Neural cell (in vitro differentiated cells): Measurements from ENCODE around the gene ITGB3BP. TPM values are rescaled to one million over a fixed set of nuclear protein-coding genes. Genes with fewer than 3 reads are reported as not detected.

Experiments used
- H2AFZ ChIP-seq: fragments of 200-600, 300-800 bp; sonication (generic), shearing (Covaris generic); 2 replicates; pipeline ENCODE4 v1.6.0; 2014; ENCODE audit warnings: low read depth, mild to moderate bottlenecking, antibody characterized with exemption, low read length, moderate library complexity
- H3F3A ChIP-seq: fragments of 200-600 bp; shearing (Covaris generic); 2 replicates; pipeline ENCODE4 v1.6.1; 2016; ENCODE audit warnings: mild to moderate bottlenecking, moderate library complexity, mixed read lengths, antibody characterized with exemption, low read length; ENCODE audit not compliant: insufficient read depth, poor library complexity, severe bottlenecking
- H3K27ac ChIP-seq: fragments of 200-600, 300-800 bp; sonication (generic), shearing (Covaris generic); 2 replicates; pipeline ENCODE4 v1.5.1; 2014; ENCODE audit warnings: mild to moderate bottlenecking, low read length, moderate library complexity
- H3K27me3 ChIP-seq: fragments of 300-800, 200-600 bp; sonication (generic), shearing (Covaris generic); 2 replicates; pipeline ENCODE4 v1.6.0; 2014; ENCODE audit warnings: mild to moderate bottlenecking, low read depth, low read length, moderate library complexity; ENCODE audit not compliant: insufficient read depth
- H3K36me3 ChIP-seq: fragments of 300-800, 200-600 bp; sonication (generic), shearing (Covaris generic); 2 replicates; pipeline ENCODE4 v1.5.1; 2014; ENCODE audit warnings: mild to moderate bottlenecking, antibody characterized with exemption, low read length, moderate library complexity; ENCODE audit not compliant: insufficient read depth
- H3K4me2 ChIP-seq: fragments of 300-800, 200-600 bp; sonication (generic), shearing (Covaris generic); 2 replicates; pipeline ENCODE4 v1.6.0; 2014; ENCODE audit warnings: mild to moderate bottlenecking, low read length
- H3K4me3 ChIP-seq: fragments of 300-800, 200-600 bp; sonication (generic), shearing (Covaris generic); 2 replicates; pipeline ENCODE4 v1.5.1; 2014; ENCODE audit warnings: mild to moderate bottlenecking, low read length, moderate library complexity
- H3K79me2 ChIP-seq: fragments of 200-600 bp; shearing (Covaris generic); replicated peaks from 2 replicates; pipeline ENCODE4 v1.6.0; 2014; ENCODE audit warnings: mild to moderate bottlenecking, low read length, moderate library complexity; ENCODE audit not compliant: insufficient read depth
- H3K9ac ChIP-seq: fragments of 300-800, 200-600 bp; sonication (generic), shearing (Covaris generic); 2 replicates; pipeline ENCODE4 v1.6.1; 2016; ENCODE audit warnings: mild to moderate bottlenecking, low read length, mixed read lengths
- H3K9me2 ChIP-seq: fragments of 200-600 bp; shearing (Covaris generic); 2 replicates; pipeline ENCODE4 v1.6.1; 2016; ENCODE audit warnings: mild to moderate bottlenecking, low read length, mixed read lengths; ENCODE audit not compliant: insufficient read depth
- H3K9me3 ChIP-seq: fragments of 200-600, 300-800 bp; sonication (generic), shearing (Covaris generic); 2 replicates; pipeline ENCODE4 v1.6.1; 2016; ENCODE audit warnings: mild to moderate bottlenecking, mixed run types, low read length, moderate library complexity, mixed read lengths
- H4K20me1 ChIP-seq: fragments of 200-600 bp; shearing (Covaris generic); 2 replicates; pipeline ENCODE4 v1.6.1; 2016; ENCODE audit warnings: mild to moderate bottlenecking, mixed run types; ENCODE audit not compliant: insufficient read depth
- EP300 ChIP-seq: fragments of 450-650 bp; conservative IDR thresholded peaks from 2 replicates; pipeline ENCODE4 v1.6.1; 2014; ENCODE audit warnings: antibody characterized with exemption, mild to moderate bottlenecking, moderate library complexity; ENCODE audit not compliant: poor library complexity, severe bottlenecking
- EZH2 ChIP-seq: fragments of 200-600, 300-800 bp; shearing (Covaris generic), sonication (generic); IDR thresholded peaks from 2 replicates; pipeline ENCODE4 v1.6.1; 2014; ENCODE audit warnings: antibody characterized with exemption, low read length, borderline replicate concordance, mild to moderate bottlenecking; ENCODE audit not compliant: insufficient read depth, poor library complexity, severe bottlenecking
- MXI1 ChIP-seq: fragments of 450-650 bp; conservative IDR thresholded peaks from 2 replicates; pipeline ENCODE4 v1.6.1; 2014; ENCODE audit warnings: antibody characterized with exemption, mild to moderate bottlenecking; ENCODE audit not compliant: poor library complexity, severe bottlenecking
- POLR2AphosphoS5 ChIP-seq: IDR thresholded peaks from 2 replicates; pipeline ENCODE4 v1.6.1; 2012
- RAD21 ChIP-seq: fragments of 450-650 bp; conservative IDR thresholded peaks from 2 replicates; pipeline ENCODE4 v1.6.1; 2014; ENCODE audit warnings: antibody characterized with exemption, mild to moderate bottlenecking, moderate library complexity
- SMC3 ChIP-seq: fragments of 450-650 bp; conservative IDR thresholded peaks from 2 replicates; pipeline ENCODE4 v1.6.1; 2014; ENCODE audit warnings: antibody characterized with exemption, mild to moderate bottlenecking, moderate library complexity; ENCODE audit not compliant: poor library complexity
- TAF1 ChIP-seq: IDR thresholded peaks from 2 replicates; pipeline ENCODE4 v1.6.1; 2012; ENCODE audit warnings: low read depth
- polyA plus RNA-seq: library from polyadenylated mRNA; depleted of rRNA; stranded (reverse); fragments of >200 nt; gene quantifications from 2 replicates; pipeline ENCODE4 v1.2.3, GENCODE V29; 2014
- TF ChIP-seq, protein P1 (sequence below): IDR thresholded peaks from 2 replicates; pipeline ENCODE4 v1.6.1; 2012; ENCODE audit warnings: borderline replicate concordance
- TF ChIP-seq, protein P2 (sequence below): fragments of 450-650 bp; IDR thresholded peaks from 2 replicates; pipeline ENCODE4 v1.5.1; 2014; ENCODE audit warnings: antibody characterized with exemption, mild to moderate bottlenecking, moderate library complexity; ENCODE audit not compliant: poor library complexity, severe bottlenecking

The ITGB3BP gene
- polyA plus RNA-seq, 1 donor from 2014 or later, result 29.0 TPM

DNA sequence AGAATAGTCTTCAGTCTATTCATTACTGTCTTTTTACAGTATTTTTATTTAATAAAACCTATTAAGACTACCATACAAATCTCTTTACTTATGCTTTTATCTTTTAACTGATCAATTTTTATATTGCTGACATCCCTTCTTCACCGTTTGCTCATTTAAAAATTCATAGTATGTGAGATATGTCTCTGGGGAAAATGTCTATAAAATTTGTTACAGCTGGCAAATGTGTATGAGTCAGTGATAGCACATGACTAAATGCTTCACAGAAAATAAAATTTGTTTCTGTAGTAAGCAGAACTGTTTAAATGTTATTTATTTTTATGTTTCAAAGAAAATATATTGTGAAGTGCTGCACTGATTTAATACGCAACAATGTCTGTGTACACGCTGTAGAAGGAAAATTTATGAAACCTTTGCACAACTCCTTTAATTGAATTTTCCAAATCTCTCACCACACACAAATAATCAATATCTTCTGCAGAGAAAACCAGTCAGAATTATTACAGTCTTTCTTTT, 74.2 kb downstream of the ITGB3BP start:
- Histone ChIP-seq H3K9me3 (no peaks in the 10 kb centered on the region), H3K9me2 (no peaks in the 10 kb centered on the region), H3F3A (no peaks in the 10 kb centered on the region), H3K27ac (no peak overlapping the region), H3K9ac (no peak overlapping the region), H3K4me3 (no peak overlapping the region), H3K79me2 (no peaks in the 10 kb centered on the region), H3K27me3 (no peaks in the 10 kb centered on the region), H2AFZ (no peak overlapping the region), H3K4me2 (no peak overlapping the region), H4K20me1 (no peaks in the 10 kb centered on the region), H3K36me3 (no peaks in the 10 kb centered on the region)
- TF ChIP-seq EZH2 (no peak), MXI1 (no peak), SMC3 (no peak), TAF1 (no peak), EP300 (no peak), RAD21 (no peak), POLR2AphosphoS5 (no peak)
- TF ChIP-seq, protein P1, sequence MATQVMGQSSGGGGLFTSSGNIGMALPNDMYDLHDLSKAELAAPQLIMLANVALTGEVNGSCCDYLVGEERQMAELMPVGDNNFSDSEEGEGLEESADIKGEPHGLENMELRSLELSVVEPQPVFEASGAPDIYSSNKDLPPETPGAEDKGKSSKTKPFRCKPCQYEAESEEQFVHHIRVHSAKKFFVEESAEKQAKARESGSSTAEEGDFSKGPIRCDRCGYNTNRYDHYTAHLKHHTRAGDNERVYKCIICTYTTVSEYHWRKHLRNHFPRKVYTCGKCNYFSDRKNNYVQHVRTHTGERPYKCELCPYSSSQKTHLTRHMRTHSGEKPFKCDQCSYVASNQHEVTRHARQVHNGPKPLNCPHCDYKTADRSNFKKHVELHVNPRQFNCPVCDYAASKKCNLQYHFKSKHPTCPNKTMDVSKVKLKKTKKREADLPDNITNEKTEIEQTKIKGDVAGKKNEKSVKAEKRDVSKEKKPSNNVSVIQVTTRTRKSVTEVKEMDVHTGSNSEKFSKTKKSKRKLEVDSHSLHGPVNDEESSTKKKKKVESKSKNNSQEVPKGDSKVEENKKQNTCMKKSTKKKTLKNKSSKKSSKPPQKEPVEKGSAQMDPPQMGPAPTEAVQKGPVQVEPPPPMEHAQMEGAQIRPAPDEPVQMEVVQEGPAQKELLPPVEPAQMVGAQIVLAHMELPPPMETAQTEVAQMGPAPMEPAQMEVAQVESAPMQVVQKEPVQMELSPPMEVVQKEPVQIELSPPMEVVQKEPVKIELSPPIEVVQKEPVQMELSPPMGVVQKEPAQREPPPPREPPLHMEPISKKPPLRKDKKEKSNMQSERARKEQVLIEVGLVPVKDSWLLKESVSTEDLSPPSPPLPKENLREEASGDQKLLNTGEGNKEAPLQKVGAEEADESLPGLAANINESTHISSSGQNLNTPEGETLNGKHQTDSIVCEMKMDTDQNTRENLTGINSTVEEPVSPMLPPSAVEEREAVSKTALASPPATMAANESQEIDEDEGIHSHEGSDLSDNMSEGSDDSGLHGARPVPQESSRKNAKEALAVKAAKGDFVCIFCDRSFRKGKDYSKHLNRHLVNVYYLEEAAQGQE, result no peak
- TF ChIP-seq, protein P2, sequence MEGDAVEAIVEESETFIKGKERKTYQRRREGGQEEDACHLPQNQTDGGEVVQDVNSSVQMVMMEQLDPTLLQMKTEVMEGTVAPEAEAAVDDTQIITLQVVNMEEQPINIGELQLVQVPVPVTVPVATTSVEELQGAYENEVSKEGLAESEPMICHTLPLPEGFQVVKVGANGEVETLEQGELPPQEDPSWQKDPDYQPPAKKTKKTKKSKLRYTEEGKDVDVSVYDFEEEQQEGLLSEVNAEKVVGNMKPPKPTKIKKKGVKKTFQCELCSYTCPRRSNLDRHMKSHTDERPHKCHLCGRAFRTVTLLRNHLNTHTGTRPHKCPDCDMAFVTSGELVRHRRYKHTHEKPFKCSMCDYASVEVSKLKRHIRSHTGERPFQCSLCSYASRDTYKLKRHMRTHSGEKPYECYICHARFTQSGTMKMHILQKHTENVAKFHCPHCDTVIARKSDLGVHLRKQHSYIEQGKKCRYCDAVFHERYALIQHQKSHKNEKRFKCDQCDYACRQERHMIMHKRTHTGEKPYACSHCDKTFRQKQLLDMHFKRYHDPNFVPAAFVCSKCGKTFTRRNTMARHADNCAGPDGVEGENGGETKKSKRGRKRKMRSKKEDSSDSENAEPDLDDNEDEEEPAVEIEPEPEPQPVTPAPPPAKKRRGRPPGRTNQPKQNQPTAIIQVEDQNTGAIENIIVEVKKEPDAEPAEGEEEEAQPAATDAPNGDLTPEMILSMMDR, result no peak

DNA sequence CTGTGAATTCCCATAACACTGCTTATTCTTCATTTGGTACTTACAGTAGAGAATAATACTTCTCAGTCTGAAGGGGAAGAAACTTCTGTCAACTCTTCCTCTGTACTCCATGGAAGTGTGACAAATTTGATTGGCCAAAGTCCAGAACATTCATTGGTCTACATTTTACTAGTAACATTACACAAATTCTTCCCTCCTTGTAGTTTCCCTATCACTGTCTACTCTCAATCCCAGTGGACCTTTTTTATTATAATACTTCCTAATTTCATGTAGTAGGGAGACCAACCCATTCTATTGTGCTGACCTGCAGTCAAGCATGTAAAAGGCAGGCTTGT, 80.9 kb downstream of the ITGB3BP start:
- H3K36me3 ChIP-seq, result no peaks in the 10 kb centered on the region
- H4K20me1 ChIP-seq, result no peaks in the 10 kb centered on the region
- no peak for TF ChIP-seq SMC3
- TF ChIP-seq POLR2AphosphoS5, result no peak
- no peak for TF ChIP-seq RAD21
- TF ChIP-seq EZH2, result no peak
- TF ChIP-seq, protein P1, result no peak
- TF ChIP-seq EP300, result no peak
- TF ChIP-seq, protein P2, result no peak
- no peak for TF ChIP-seq MXI1
- no peak for TF ChIP-seq TAF1
- H3K9me2 ChIP-seq, result no peaks in the 10 kb centered on the region
- no peaks in the 10 kb centered on the region for H3F3A ChIP-seq
- no peaks in the 10 kb centered on the region for H3K79me2 ChIP-seq
- H3K4me3 ChIP-seq, result no peak overlapping the region
- H3K9ac ChIP-seq, result no peak overlapping the region
- no peaks in the 10 kb centered on the region for H3K27me3 ChIP-seq
- no peak overlapping the region for H3K27ac ChIP-seq
- H2AFZ ChIP-seq, result no peak overlapping the region
- H3K4me2 ChIP-seq, result no peak overlapping the region
- H3K9me3 ChIP-seq, result no peaks in the 10 kb centered on the region
